GM12892 (cell line): ENCODE results near the gene GRPEL1.

Source experiments
- POLR2A ChIP-seq: IDR thresholded peaks from 2 replicates; pipeline ENCODE4 v1.6.1; 2011; ENCODE audit warnings: low read depth, low read length, control low read depth
- TAF1 ChIP-seq: IDR thresholded peaks from 2 replicates; pipeline ENCODE4 v1.6.1; 2011; ENCODE audit warnings: low read depth, mild to moderate bottlenecking, control low read depth, low read length, borderline replicate concordance

DNA sequence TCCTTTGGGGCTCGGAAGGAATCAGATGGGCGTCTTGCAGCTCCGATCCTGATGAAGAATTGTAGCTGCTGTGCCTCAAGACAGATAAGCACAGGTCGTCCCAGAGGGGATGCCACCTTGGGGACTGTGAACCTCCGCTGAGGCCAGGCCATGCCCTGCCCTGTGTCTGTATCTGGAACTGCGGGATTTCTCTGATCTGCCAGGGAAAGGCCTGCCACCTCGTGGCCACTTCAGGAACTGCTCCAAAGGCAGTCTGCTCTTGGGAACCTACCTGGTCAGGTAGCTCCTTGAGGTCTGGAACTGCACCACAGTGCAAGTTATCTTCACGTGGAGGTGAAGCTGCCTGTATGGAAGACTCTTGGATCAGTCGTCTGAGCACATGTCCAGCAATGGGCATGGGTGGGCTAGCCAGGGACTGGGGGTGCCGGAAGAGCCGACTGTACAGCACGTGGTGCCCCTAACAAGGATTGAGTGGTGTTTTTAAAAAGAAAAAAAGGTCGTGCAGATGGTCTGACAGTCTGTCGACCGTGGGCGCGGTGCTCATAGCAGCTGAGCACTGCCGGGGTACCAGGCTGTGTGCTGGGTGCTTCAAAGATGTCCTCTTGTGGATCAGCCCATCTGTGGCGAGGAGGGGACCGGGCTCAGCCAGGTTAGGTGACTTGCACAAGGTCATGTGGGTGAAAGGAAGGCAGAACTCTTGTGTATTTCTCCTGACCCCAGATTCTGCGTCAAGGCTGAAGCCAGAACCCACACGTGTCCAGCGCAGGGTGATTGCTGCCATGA lies 3.1 kb upstream of the GRPEL1 start:
- TF ChIP-seq POLR2A (no peak), TAF1 (no peak)
